ENCODE results near the gene SNPH. TPM values are rescaled to one million over a fixed set of nuclear protein-coding genes. Genes with fewer than 3 reads are reported as not detected.

Gene SNPH
- total RNA-seq, 1 donor from 2014 or later: 0.43 TPM

GRCh38 chr20:1319051-1319450 is 53.0 kb downstream of the SNPH start:
- Histone ChIP-seq H3K4me3 (no peak overlapping the region), H3K36me3 (no peaks in the 10 kb centered on the region), H2AFZ (replicated peaks) (no peak overlapping the region), H3K4me1 (no peaks in the 10 kb centered on the region), H4K20me1 (ENCODE audit: low read depth) (no peaks in the 10 kb centered on the region), H3K9ac (no peak overlapping the region), H3K9me3 (ENCODE audit: low read depth) (no peaks in the 10 kb centered on the region), H3F3A (ENCODE audit: low read depth) (peaks cover 2% of the 10 kb centered on the region), H3K27me3 (peaks cover 20% of the 10 kb centered on the region), H3K27ac (no peak overlapping the region), H3K79me2 (ENCODE audit: low read depth) (no peaks in the 10 kb centered on the region), H3K4me2 (no peak overlapping the region)
- Mint-ChIP-seq H3K9me3 (no peaks in the 10 kb centered on the region), H3K4me1 (peaks cover 22% of the 10 kb centered on the region), H3K4me3 (no peak overlapping the region), H3K27ac (no peak overlapping the region), H3K27me3 (ENCODE audit: insufficient read depth, low read depth) (peaks cover 2% of the 10 kb centered on the region), H3K36me3 (no peaks in the 10 kb centered on the region)
- TF ChIP-seq EZH2 (IDR thresholded peaks at IDR 0.05) (no peak), CTCF (IDR thresholded peaks at IDR 0.05) (no peak), EZH2phosphoT487 (IDR thresholded peaks at IDR 0.05) (no peak)
- DNase-seq (ENCODE audit: low spot score): no peak

GRCh38 chr20:1319462-1319861 is 53.4 kb downstream of the SNPH start:
- Mint-ChIP-seq H3K4me1 (peaks cover 23% of the 10 kb centered on the region), H3K27ac (no peak overlapping the region), H3K36me3 (no peaks in the 10 kb centered on the region), H3K4me3 (no peak overlapping the region), H3K27me3 (ENCODE audit: insufficient read depth, low read depth) (peaks cover 2% of the 10 kb centered on the region), H3K9me3 (no peaks in the 10 kb centered on the region)
- DNase-seq (ENCODE audit: low spot score): no peak
- H3F3A ChIP-seq (ENCODE audit: low read depth): no peaks in the 10 kb centered on the region
- H3K4me2 ChIP-seq: no peak overlapping the region
- no peak overlapping the region for H3K4me3 ChIP-seq
- H2AFZ ChIP-seq (replicated peaks): no peak overlapping the region
- H3K27me3 ChIP-seq: peaks cover 20% of the 10 kb centered on the region
- H4K20me1 ChIP-seq (ENCODE audit: low read depth): no peaks in the 10 kb centered on the region
- TF ChIP-seq EZH2 (IDR thresholded peaks at IDR 0.05) (no peak), CTCF (IDR thresholded peaks at IDR 0.05) (no peak), EZH2phosphoT487 (IDR thresholded peaks at IDR 0.05) (no peak)
- H3K27ac ChIP-seq: no peak overlapping the region
- H3K36me3 ChIP-seq: no peaks in the 10 kb centered on the region
- no peaks in the 10 kb centered on the region for H3K79me2 ChIP-seq (ENCODE audit: low read depth)
- H3K9me3 ChIP-seq (ENCODE audit: low read depth): no peaks in the 10 kb centered on the region
- no peak overlapping the region for H3K9ac ChIP-seq
- H3K4me1 ChIP-seq: no peaks in the 10 kb centered on the region

- H3K9ac ChIP-seq: no peak overlapping the region
- H3K4me3 ChIP-seq: no peak overlapping the region
- no peaks in the 10 kb centered on the region for H3K79me2 ChIP-seq (ENCODE audit: low read depth)
- H3K9me3 ChIP-seq (ENCODE audit: low read depth): no peaks in the 10 kb centered on the region
- Mint-ChIP-seq H3K36me3 (no peaks in the 10 kb centered on the region), H3K4me1 (peaks cover 23% of the 10 kb centered on the region), H3K27me3 (ENCODE audit: insufficient read depth, low read depth) (peaks cover 2% of the 10 kb centered on the region), H3K4me3 (no peak overlapping the region), H3K27ac (no peak overlapping the region), H3K9me3 (no peaks in the 10 kb centered on the region)
- TF ChIP-seq EZH2phosphoT487 (IDR thresholded peaks at IDR 0.05): no peak
- TF ChIP-seq CTCF (IDR thresholded peaks at IDR 0.05): no peak
- TF ChIP-seq EZH2 (IDR thresholded peaks at IDR 0.05): no peak
- H2AFZ ChIP-seq (replicated peaks): no peak overlapping the region
- H4K20me1 ChIP-seq (ENCODE audit: low read depth): no peaks in the 10 kb centered on the region
- no peak for DNase-seq (ENCODE audit: low spot score)
- no peaks in the 10 kb centered on the region for H3K4me1 ChIP-seq
- peaks cover 20% of the 10 kb centered on the region for H3K27me3 ChIP-seq
- no peaks in the 10 kb centered on the region for H3K36me3 ChIP-seq
- H3K4me2 ChIP-seq: no peak overlapping the region
- no peak overlapping the region for H3K27ac ChIP-seq
- H3F3A ChIP-seq (ENCODE audit: low read depth): no peaks in the 10 kb centered on the region
These were observed 53.9 kb downstream of the SNPH start for GRCh38 chr20:1320016-1320415.

Data from neural progenitor cell (in vitro differentiated cells).